IMR-90 (cell line): ENCODE results near the gene ILDR2.

Experiments
- CTCF ChIP-seq: conservative IDR thresholded peaks from 2 replicates; pipeline ENCODE4 v1.5.1; 2012; ENCODE audit warnings: mild to moderate bottlenecking, low read depth, low read length, improper control_type of control experiment
- MAFK ChIP-seq: IDR thresholded peaks from 2 replicates; pipeline ENCODE4 v1.6.1; 2012; ENCODE audit warnings: low read depth, low read length, improper control_type of control experiment
- POLR2A ChIP-seq: IDR thresholded peaks from 2 replicates; pipeline ENCODE4 v1.6.1; 2012; ENCODE audit warnings: mild to moderate bottlenecking, low read depth, low read length
- RAD21 ChIP-seq: IDR thresholded peaks from 2 replicates; pipeline ENCODE4 v1.6.1; 2012; ENCODE audit warnings: low read length, improper control_type of control experiment
- RCOR1 ChIP-seq: IDR thresholded peaks from 2 replicates; pipeline ENCODE4 v1.6.1; 2012; ENCODE audit warnings: mild to moderate bottlenecking, low read length, improper control_type of control experiment; ENCODE audit not compliant: insufficient replicate concordance
- RFX5 ChIP-seq: IDR thresholded peaks from 2 replicates; pipeline ENCODE4 v1.8.0; 2012; ENCODE audit warnings: low read depth, mild to moderate bottlenecking, low read length, moderate library complexity
- USF2 ChIP-seq: fragments of 150-350 bp; IDR thresholded peaks from 2 replicates; pipeline ENCODE4 v1.6.1; 2017; ENCODE audit warnings: mild to moderate bottlenecking, antibody characterized with exemption, low read length, low read depth

GRCh38 chr1:166953491-166953890, 21.8 kb downstream of the ILDR2 start:
- TF ChIP-seq CTCF (no peak), RFX5 (no peak), MAFK (no peak), RAD21 (no peak), POLR2A (no peak), RCOR1 (no peak), USF2 (no peak)
